Measurements from ENCODE around the gene DYNLRB1. TPM values are rescaled to one million over a fixed set of nuclear protein-coding genes. Genes with fewer than 3 reads are reported as not detected.

Gene DYNLRB1
- total RNA-seq, 2 experiments from 2014 or later: 91.2 to 96.8 TPM

DNA sequence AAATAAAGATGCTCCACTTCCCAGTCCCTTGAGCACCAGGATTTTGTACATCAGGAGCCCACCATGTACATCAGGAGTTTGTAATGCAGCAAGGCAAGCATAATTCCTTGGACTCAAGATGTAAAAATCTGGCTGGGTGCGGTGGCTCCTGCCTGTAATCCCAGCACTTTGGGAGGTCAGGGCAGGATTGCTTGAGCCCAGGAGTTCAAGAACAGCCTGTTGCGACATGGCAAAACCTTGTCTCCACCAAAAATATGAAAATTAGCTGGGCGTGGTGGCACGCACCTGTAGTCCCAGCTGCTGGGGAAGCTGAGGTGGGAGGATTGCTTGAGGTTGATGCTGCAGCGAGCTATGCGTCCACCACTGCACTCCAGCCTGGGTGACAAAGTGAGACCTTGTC is 26.2 kb downstream of the DYNLRB1 start:
- DNase-seq (no peak), ATAC-seq (ENCODE audit: low read depth) (no peak)
- Mint-ChIP-seq H3K4me3 (no peak overlapping the region), H3K36me3 (peaks cover 2% of the 10 kb centered on the region), H3K4me1 (peaks cover 9% of the 10 kb centered on the region), H3K27me3 (no peaks in the 10 kb centered on the region), H3K9me3 (no peaks in the 10 kb centered on the region), H3K27ac (no peak overlapping the region)
- POLR2A ChIA-PET: no interaction called here

DNA sequence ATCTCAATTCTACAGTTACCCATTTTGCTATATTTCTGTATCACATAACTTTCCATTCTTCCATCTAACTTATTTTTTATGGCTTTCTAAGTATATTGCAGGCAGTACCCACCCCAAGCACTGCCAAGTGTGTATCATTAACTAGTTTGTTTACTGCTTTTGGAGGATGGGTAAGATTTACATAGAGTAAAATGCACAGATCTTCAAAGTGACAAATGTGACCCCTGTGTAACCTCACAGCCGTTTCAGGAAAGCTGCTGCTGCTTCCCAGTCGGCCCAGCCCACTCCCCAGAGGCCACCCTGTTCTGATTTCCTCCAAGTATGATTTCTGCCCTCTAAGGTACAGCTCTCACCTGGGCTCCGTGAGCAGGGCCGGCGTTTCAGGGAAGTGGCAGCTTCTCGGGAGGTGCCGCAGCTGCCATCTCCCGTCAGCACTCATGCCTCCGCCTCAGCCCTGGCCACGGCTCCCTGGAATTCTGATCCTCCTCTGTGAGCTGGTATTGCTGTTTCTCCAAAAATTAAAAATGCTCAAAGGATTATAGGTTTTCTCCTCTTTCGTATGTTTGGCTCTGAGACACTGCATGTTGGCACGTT is 27.3 kb downstream of the DYNLRB1 start:
- peaks cover 2% of the 10 kb centered on the region for H3K36me3 Mint-ChIP-seq
- no peak overlapping the region for H3K27ac Mint-ChIP-seq
- H3K27me3 Mint-ChIP-seq: no peaks in the 10 kb centered on the region
- DNase-seq (no peak), ATAC-seq (ENCODE audit: low read depth) (no peak)
- H3K4me3 Mint-ChIP-seq: no peak overlapping the region
- no peaks in the 10 kb centered on the region for H3K9me3 Mint-ChIP-seq
- H3K4me1 Mint-ChIP-seq: peaks cover 9% of the 10 kb centered on the region
- POLR2A ChIA-PET: interaction anchor here (0.6 kb wide), 1 partner anchor 281 kb away, joined by 3 read pairs; no protein-coding TSS in a partner anchor

DNA sequence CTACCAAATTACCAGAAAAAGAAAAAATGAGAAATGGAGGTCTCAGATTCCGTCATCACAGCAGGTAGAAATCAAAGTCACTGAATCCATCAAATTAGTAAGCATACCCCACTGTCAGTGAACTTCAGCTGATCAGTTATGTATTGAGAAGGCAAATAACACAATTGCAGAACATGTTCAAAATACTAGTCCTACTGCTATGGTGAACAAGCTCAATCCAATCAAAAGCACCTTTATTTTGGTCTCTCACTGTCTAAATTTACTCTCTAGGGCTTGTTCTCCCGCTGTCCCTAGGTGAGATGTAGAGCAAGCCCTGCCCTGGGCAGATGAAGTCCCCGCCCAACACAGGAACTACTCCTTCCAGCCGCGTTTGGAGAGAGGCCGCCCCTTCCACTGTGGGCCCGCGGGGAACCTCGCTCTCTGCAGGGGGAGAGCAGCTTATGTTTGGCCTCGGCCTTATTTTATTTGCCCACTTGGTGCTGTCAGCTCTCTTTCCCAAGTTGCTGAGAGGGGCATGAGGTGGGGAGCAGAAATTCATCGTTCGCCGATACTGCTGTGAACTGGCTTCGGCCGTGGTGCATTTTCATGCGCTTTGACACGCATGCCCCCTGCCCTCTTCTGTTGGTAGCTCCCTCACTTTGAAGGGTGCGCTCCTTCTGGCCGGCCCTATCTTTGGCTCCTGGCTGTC is 28.0 kb downstream of the DYNLRB1 start:
- DNase-seq (peak; percentile 44), ATAC-seq (ENCODE audit: low read depth) (peak; percentile 88)
- H3K36me3 Mint-ChIP-seq: peaks cover 2% of the 10 kb centered on the region
- H3K4me3 Mint-ChIP-seq: peak overlapping the region; percentile 57
- POLR2A ChIA-PET: interaction anchor here (0.6 to 1.1 kb wide), 2 partner anchors 13 to 280 kb away, joined by 3 to 4 read pairs; no protein-coding TSS in a partner anchor
- H3K27me3 Mint-ChIP-seq: no peaks in the 10 kb centered on the region
- peaks cover 9% of the 10 kb centered on the region for H3K4me1 Mint-ChIP-seq
- no peak overlapping the region for H3K27ac Mint-ChIP-seq
- no peaks in the 10 kb centered on the region for H3K9me3 Mint-ChIP-seq

DNA sequence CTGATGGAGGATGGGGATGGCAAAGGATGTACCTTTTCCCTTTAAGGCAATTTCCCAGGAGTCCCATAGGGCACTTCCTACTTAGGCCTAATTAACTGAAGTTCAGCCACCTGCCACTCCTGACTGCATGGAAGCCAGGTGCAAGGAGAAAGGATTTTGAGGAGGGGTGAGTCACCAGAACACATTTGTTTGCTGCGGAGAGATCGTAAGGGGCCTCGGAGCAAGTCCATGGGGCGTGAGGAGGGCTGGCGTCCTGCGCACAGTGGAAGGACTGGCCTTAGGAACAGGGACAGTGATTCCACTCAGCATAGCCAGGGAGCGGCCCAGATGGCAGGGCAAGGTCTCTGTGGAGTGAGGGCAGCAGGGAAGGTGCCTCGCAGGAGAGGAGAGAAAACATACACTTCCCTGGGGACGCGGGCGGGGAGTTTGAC is 30.5 kb downstream of the DYNLRB1 start:
- H3K27ac Mint-ChIP-seq: no peak overlapping the region
- DNase-seq: no peak
- no peaks in the 10 kb centered on the region for H3K36me3 Mint-ChIP-seq
- peaks cover 5% of the 10 kb centered on the region for H3K4me1 Mint-ChIP-seq
- H3K4me3 Mint-ChIP-seq: no peak overlapping the region
- POLR2A ChIA-PET: no interaction called here
- H3K27me3 Mint-ChIP-seq: no peaks in the 10 kb centered on the region
- H3K9me3 Mint-ChIP-seq: no peaks in the 10 kb centered on the region
- ATAC-seq (ENCODE audit: low read depth): no peak

DNA sequence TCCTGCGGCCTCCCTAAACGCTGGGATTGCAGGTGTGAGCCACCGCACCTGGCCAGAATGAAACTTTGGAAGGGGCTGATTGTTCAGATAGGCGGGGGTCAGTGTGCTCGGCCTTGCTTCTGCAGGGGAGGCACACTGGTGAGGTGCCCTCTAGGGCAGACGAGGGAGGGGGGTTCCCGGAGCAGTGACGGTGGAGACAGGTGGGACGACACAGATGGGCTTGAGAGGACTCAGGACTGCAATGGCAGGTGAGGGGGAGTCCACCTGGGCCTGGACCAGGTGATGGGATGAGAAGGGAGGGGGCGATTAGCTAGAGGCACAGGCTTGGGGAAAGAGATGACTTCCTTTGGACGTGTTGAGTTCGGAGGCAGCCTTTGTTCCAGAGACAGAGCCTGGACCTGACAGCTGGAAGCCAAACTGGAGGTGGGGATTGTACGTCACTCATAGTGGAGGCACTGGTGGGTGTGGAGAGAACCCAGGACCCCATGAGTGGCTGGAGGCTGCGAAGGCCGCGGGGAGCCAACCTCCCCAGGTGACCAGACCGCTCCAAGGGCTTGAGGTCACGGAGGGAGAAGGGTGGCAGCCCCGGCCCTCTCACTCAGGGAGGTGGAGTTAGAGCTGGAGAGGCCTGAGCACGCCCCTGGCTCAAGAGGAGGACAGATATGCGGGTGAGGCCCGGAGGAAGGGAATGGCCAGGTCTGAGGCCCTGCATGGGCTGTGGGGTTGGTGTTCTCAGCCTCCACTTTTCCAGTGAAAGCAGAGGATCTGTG is 31.8 kb downstream of the DYNLRB1 start:
- no peak overlapping the region for H3K27ac Mint-ChIP-seq
- peaks cover 5% of the 10 kb centered on the region for H3K4me1 Mint-ChIP-seq
- POLR2A ChIA-PET: no interaction called here
- no peaks in the 10 kb centered on the region for H3K9me3 Mint-ChIP-seq
- DNase-seq (no peak), ATAC-seq (ENCODE audit: low read depth) (no peak)
- no peaks in the 10 kb centered on the region for H3K36me3 Mint-ChIP-seq
- no peak overlapping the region for H3K4me3 Mint-ChIP-seq
- no peaks in the 10 kb centered on the region for H3K27me3 Mint-ChIP-seq

DNA sequence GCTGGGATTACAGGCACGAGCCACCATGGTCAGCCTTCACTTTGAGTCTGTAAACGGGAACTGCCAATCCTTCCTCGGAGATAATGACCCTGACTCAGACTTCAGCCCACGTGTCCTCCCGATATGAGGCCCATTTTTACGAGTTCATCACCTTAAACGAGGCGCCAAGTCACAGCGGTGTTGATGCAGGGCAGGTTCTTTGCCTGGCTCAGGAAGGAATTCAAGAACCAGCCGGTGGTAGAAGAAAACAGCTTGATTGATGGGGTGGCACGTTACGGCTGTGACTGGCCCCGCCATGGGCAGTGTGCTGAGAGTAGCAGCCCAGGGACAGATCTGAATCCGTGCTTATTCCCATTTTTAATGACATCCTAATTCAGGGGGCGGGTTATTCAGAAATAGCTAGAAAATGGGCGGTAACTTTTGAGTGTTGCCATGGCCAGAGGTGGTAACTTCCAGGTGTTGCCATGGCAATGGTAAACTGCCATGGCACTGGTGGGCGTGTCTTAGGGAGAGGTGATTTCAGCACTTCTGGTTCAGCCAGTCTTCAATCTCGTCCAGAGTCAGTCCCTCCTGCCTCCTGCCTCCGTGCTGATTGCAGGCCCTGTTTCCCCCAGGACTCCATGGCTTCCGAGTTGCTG is 33.2 kb downstream of the DYNLRB1 start:
- H3K27ac Mint-ChIP-seq: no peak overlapping the region
- POLR2A ChIA-PET: no interaction called here
- H3K9me3 Mint-ChIP-seq: no peaks in the 10 kb centered on the region
- H3K4me1 Mint-ChIP-seq: peaks cover 4% of the 10 kb centered on the region
- DNase-seq: no peak
- ATAC-seq (ENCODE audit: low read depth): no peak
- H3K27me3 Mint-ChIP-seq: no peaks in the 10 kb centered on the region
- H3K4me3 Mint-ChIP-seq: no peak overlapping the region
- H3K36me3 Mint-ChIP-seq: no peaks in the 10 kb centered on the region

DNA sequence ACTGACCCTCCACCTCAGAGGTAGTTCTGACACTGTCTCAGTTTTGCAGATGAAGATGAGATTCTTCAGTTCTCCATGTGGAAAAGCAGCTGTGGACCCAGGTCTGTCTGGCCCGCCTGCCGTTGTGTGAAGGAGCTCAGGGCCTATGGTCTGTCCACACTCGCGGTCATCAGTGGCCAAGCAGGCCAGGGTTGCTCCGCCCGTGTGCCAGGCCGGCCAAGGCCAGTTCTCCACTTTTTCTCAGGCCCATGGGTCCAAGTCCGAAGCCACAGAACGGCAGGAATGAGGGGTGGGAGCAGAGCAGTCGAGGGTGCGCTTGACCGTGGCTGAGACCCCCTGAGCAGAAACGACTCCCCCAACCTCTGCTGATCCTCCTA is 33.7 kb downstream of the DYNLRB1 start:
- Mint-ChIP-seq H3K27ac (no peak overlapping the region), H3K27me3 (no peaks in the 10 kb centered on the region), H3K9me3 (no peaks in the 10 kb centered on the region), H3K4me3 (no peak overlapping the region), H3K36me3 (no peaks in the 10 kb centered on the region), H3K4me1 (no peaks in the 10 kb centered on the region)
- ATAC-seq (ENCODE audit: low read depth) (no peak), DNase-seq (no peak)
- POLR2A ChIA-PET: no interaction called here

DNA sequence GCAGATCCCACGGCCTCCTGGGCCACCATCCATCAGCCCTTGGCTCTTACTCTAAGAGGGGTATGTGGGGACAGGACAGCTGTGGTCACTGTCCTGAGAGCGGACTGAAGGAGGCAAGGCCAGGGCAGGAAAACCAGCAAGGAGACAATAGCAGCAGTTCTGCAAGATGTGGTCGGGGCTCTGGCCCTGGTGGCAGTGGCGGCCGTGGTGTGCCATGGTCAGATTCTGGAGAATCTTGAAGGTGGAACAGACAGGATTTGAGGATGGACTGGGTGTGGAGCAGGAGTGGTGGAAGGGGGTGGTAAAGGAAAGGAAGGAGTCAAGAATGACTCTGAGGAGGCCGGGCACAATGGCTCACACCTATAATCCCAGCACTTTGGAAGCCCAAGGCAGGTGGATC is 36.3 kb downstream of the DYNLRB1 start:
- ATAC-seq (ENCODE audit: low read depth): no peak

DNA sequence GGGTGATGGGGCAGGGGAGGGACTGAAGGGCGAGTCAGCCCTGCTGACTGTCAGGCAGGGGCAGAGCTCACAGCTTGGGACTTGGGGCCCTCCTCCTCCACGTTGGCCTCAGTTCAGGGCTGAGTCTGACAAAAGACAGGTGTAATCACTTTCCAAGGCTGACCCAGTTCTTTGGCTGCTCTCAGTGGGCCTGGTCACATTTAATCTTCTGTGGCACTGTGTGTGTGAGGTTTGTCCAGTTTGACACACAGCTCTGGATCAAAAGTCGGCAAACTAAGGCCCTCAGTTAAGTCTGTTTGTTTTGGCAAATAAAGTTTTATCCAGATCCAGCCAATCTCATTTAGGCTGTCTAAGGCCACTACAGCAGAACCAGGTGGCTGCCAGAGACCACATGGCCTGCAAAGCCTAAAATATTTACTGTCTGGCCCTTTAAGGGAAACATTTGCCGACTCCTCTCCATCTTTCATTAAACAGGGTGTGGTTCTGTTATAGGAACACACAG is 37.2 kb downstream of the DYNLRB1 start:
- ATAC-seq (ENCODE audit: low read depth): no peak

More for the DNA sequence above, 36.3 kb downstream of the DYNLRB1 start:
- Mint-ChIP-seq H3K27me3 (no peaks in the 10 kb centered on the region), H3K9me3 (no peaks in the 10 kb centered on the region), H3K4me3 (no peak overlapping the region), H3K36me3 (no peaks in the 10 kb centered on the region), H3K4me1 (peaks cover 3% of the 10 kb centered on the region), H3K27ac (no peak overlapping the region)
- POLR2A ChIA-PET: no interaction called here
- no peak for DNase-seq

DNA sequence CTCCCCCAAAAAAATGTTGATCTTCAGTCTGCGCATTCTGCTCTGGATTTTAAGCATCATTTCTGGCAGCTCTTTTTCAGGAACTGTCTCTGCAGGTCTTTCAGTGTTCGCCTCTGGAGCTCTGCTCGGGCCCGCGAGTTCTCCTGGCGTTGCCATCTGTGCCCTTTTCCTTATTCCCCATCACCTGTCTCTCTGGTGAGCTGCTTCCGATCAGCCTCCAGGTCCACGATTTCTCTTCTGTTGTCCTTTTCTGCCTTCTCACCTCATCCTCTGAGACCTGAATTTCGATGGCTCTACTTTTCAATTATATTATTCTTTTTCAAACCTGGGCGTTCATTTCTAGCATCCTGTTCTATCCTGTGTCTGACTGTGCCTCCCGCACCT is 41.7 kb downstream of the DYNLRB1 start:
- H3K36me3 Mint-ChIP-seq: no peaks in the 10 kb centered on the region
- DNase-seq (no peak), ATAC-seq (ENCODE audit: low read depth) (no peak)
- no peaks in the 10 kb centered on the region for H3K27me3 Mint-ChIP-seq
- H3K9me3 Mint-ChIP-seq: no peaks in the 10 kb centered on the region
- peak overlapping the region; percentile 85 for H3K4me3 Mint-ChIP-seq
- H3K27ac Mint-ChIP-seq: peak overlapping the region; percentile 84
- POLR2A ChIA-PET: interaction anchor here (0.6 to 1.4 kb wide), 6 partner anchors 13 to 446 kb away, joined by 3 to 4 read pairs (median 3); partner anchors contain the start of genes EIF2S2 and TP53INP2
- peaks cover 7% of the 10 kb centered on the region for H3K4me1 Mint-ChIP-seq

More for the DNA sequence above, 37.2 kb downstream of the DYNLRB1 start:
- Mint-ChIP-seq H3K27ac (no peak overlapping the region), H3K9me3 (no peaks in the 10 kb centered on the region), H3K36me3 (no peaks in the 10 kb centered on the region), H3K4me3 (no peak overlapping the region), H3K27me3 (no peaks in the 10 kb centered on the region), H3K4me1 (peaks cover 7% of the 10 kb centered on the region)
- DNase-seq: no peak
- POLR2A ChIA-PET: no interaction called here

DNA sequence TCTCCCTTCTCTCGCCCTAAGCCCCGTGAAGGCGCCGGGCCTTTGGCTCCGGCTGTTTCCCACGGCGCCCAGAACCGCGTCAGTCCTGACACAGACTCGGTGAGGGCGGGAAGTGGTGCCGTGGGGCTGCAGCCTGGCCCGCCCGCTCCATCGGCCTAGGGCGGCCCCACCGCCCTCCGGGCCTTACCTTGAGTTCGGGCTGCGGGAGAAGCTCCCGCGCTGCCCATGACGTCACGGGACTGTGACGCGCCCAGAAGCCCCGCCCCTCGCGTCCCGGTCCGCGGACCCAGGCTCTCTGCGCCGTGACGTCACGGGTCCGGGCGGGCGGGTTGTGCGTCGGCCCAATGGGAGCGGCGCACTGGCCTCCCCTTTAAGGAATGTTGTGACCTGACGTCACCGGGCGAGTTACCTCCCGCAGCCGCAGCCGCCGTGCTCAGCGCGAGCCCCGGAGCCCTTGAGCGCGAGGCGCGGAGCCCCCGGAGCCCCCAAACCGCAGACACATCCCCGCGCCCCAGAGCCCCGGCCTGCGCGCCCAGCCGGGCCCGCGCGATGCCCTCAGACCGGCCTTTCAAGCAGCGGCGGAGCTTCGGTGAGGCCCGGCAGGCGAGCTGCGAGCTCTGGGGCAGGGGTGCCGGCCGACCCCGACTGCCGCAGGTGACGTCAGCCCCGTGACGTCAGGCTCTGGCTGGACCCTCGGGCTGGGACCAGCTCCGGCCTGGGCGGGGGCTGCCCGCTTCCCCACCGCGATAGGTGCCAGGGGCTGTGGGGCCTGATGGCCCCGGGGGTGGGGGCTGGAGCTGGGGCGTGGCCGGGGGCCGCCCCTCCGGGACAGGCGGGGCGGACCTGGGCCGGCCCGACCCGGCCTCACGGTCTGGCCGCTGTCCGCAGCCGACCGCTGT is 42.3 kb downstream of the DYNLRB1 start, which contains the start of gene MAP1LC3A:
TSS of gene MAP1LC3A (plus strand) at position 399 of the 899 bp plus-strand sequence. CDS start at position 550, 151 bp downstream.
- Mint-ChIP-seq H3K27ac (peak within 1 kb of the TSS; percentile 84), H3K36me3 (no peaks in the 10 kb centered on the region), H3K9me3 (no peaks in the 10 kb centered on the region), H3K4me3 (peak within 1 kb of the TSS; percentile 85), H3K4me1 (peaks cover 7% of the 10 kb centered on the region), H3K27me3 (no peaks in the 10 kb centered on the region)
- ATAC-seq (ENCODE audit: low read depth) (peak; percentile 79), DNase-seq (peak; percentile 94)
- POLR2A ChIA-PET: interaction anchor here (0.6 to 1.4 kb wide), 7 partner anchors 9 to 446 kb away, joined by 3 to 4 read pairs (median 3); partner anchors contain the start of genes EIF2S2 and TP53INP2

Data from activated naive CD8-positive, alpha-beta T cell treated with anti-CD3 and anti-CD28 coated beads, Interleukin-2, amount 10 ng/mL, durations not matched to agents 7 days and 5 days (primary cell).